GM12892 (cell line): ENCODE measurements around the gene POLR2E.

ENCODE experiments used
- POLR2A ChIP-seq: IDR thresholded peaks from 2 replicates; pipeline ENCODE4 v1.6.1; 2011; ENCODE audit warnings: low read depth, low read length, control low read depth
- POLR2AphosphoS5 ChIP-seq: IDR thresholded peaks from 2 replicates; pipeline ENCODE4 v1.6.1; 2011; ENCODE audit warnings: low read depth, low read length, control low read depth
- TAF1 ChIP-seq: IDR thresholded peaks from 2 replicates; pipeline ENCODE4 v1.6.1; 2011; ENCODE audit warnings: low read depth, mild to moderate bottlenecking, control low read depth, low read length, borderline replicate concordance

GRCh38 chr19:1072371-1073015, 22.7 kb downstream of the POLR2E start:
- TF ChIP-seq POLR2AphosphoS5 (no peak), POLR2A (no peak), TAF1 (no peak)
